ENCODE measurements around the gene XRCC1. TPM values are rescaled to one million over a fixed set of nuclear protein-coding genes. Genes with fewer than 3 reads are reported as not detected.

The XRCC1 gene
- polyA plus RNA-seq, 1 of the 3 experiments (the other 2 are of a cell fraction) = 30.3 TPM

GRCh38 chr19:43533546-43534304, 41.6 kb downstream of the XRCC1 start:
- H3K9me2 ChIP-seq = no peaks in the 10 kb centered on the region
- ChIA-PET POLR2A (interaction anchor here (1.1 to 1.2 kb wide), 3 partner anchors 47 to 134 kb away, joined by 3 to 6 read pairs (median 3); no protein-coding TSS in a partner anchor), CTCF (interaction anchor here (1.7 to 24.7 kb wide), 4 partner anchors 15 to 94 kb away, joined by 6 to 632 read pairs (median 32); no protein-coding TSS in a partner anchor)
- no peaks in the 10 kb centered on the region for H3K79me2 ChIP-seq (ENCODE audit: insufficient read depth)
- TF ChIP-seq JUND (IDR thresholded peaks at IDR 0.05) = no peak
- TF ChIP-seq SIN3A (IDR thresholded peaks at IDR 0.05; ENCODE audit: borderline replicate concordance, low read depth, low read length) = no peak
- TF ChIP-seq YY1 (IDR thresholded peaks at IDR 0.05; ENCODE audit: low read depth) = no peak
- no peak for TF ChIP-seq FOSL2 (IDR thresholded peaks at IDR 0.05; ENCODE audit: borderline replicate concordance, low read depth)
- TF ChIP-seq RFX5 (IDR thresholded peaks at IDR 0.05; ENCODE audit: low read length) = no peak
- no peak for TF ChIP-seq FOXM1 (IDR thresholded peaks at IDR 0.05; ENCODE audit: low read depth)
- no peak for TF ChIP-seq USF1 (IDR thresholded peaks at IDR 0.05; ENCODE audit: borderline replicate concordance, low read depth)
- 0 out of 2 replicates have a peak, but pooled peaks have one; percentile 12 for TF ChIP-seq TAF1 (IDR thresholded peaks at IDR 0.05; ENCODE audit: borderline replicate concordance, low read depth, low read length)
- no peak for TF ChIP-seq GABPA (IDR thresholded peaks at IDR 0.05; ENCODE audit: low read depth)
- TF ChIP-seq RXRA (IDR thresholded peaks at IDR 0.05; ENCODE audit: borderline replicate concordance, low read depth) = no peak
- TF ChIP-seq PBX3 (IDR thresholded peaks at IDR 0.05) = peak; percentile 53
- no peak for TF ChIP-seq ZBTB33 (IDR thresholded peaks at IDR 0.05; ENCODE audit: borderline replicate concordance, low read depth)
- no peak for TF ChIP-seq TEAD4 (IDR thresholded peaks at IDR 0.05; ENCODE audit: borderline replicate concordance, insufficient read depth)
- 0 out of 2 replicates have a peak, but pooled peaks have one; percentile 1 for TF ChIP-seq MXI1 (IDR thresholded peaks at IDR 0.05; ENCODE audit: low read depth, low read length)
- TF ChIP-seq NRF1 (IDR thresholded peaks at IDR 0.05; ENCODE audit: low read depth, low read length) = peak; percentile 55
- TF ChIP-seq SMC3 (IDR thresholded peaks at IDR 0.05; ENCODE audit: low read depth, low read length) = no peak
- peak; percentile 21; the same call in 1 of the 2 replicates for TF ChIP-seq RCOR1 (IDR thresholded peaks at IDR 0.05; ENCODE audit: low read length)
- TF ChIP-seq, protein P1, sequence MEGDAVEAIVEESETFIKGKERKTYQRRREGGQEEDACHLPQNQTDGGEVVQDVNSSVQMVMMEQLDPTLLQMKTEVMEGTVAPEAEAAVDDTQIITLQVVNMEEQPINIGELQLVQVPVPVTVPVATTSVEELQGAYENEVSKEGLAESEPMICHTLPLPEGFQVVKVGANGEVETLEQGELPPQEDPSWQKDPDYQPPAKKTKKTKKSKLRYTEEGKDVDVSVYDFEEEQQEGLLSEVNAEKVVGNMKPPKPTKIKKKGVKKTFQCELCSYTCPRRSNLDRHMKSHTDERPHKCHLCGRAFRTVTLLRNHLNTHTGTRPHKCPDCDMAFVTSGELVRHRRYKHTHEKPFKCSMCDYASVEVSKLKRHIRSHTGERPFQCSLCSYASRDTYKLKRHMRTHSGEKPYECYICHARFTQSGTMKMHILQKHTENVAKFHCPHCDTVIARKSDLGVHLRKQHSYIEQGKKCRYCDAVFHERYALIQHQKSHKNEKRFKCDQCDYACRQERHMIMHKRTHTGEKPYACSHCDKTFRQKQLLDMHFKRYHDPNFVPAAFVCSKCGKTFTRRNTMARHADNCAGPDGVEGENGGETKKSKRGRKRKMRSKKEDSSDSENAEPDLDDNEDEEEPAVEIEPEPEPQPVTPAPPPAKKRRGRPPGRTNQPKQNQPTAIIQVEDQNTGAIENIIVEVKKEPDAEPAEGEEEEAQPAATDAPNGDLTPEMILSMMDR (IDR thresholded peaks at IDR 0.05) = no peak
- TF ChIP-seq, protein P2, sequence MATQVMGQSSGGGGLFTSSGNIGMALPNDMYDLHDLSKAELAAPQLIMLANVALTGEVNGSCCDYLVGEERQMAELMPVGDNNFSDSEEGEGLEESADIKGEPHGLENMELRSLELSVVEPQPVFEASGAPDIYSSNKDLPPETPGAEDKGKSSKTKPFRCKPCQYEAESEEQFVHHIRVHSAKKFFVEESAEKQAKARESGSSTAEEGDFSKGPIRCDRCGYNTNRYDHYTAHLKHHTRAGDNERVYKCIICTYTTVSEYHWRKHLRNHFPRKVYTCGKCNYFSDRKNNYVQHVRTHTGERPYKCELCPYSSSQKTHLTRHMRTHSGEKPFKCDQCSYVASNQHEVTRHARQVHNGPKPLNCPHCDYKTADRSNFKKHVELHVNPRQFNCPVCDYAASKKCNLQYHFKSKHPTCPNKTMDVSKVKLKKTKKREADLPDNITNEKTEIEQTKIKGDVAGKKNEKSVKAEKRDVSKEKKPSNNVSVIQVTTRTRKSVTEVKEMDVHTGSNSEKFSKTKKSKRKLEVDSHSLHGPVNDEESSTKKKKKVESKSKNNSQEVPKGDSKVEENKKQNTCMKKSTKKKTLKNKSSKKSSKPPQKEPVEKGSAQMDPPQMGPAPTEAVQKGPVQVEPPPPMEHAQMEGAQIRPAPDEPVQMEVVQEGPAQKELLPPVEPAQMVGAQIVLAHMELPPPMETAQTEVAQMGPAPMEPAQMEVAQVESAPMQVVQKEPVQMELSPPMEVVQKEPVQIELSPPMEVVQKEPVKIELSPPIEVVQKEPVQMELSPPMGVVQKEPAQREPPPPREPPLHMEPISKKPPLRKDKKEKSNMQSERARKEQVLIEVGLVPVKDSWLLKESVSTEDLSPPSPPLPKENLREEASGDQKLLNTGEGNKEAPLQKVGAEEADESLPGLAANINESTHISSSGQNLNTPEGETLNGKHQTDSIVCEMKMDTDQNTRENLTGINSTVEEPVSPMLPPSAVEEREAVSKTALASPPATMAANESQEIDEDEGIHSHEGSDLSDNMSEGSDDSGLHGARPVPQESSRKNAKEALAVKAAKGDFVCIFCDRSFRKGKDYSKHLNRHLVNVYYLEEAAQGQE (IDR thresholded peaks at IDR 0.05; ENCODE audit: low read depth, low read length) = no peak
- no peak; the same call in 1 of the 2 replicates for TF ChIP-seq POLR2AphosphoS5 (IDR thresholded peaks at IDR 0.05; ENCODE audit: low read depth, low read length)
- TF ChIP-seq MAX (IDR thresholded peaks at IDR 0.05; ENCODE audit: low read depth) = no peak
- no peak for TF ChIP-seq EP300 (IDR thresholded peaks at IDR 0.05; ENCODE audit: borderline replicate concordance in 1 of 2, low read depth in 1 of 2, low read length in 1 of 2)
- peak overlapping the region; percentile 78 for H3K4me2 ChIP-seq
- 0% methylated on average over 20 of the region's 41 CpGs for WGBS (ENCODE audit: low lambda C conversion rate)
- H3K27me3 ChIP-seq (ENCODE audit: insufficient read depth) = no peaks in the 10 kb centered on the region
- H3K9ac ChIP-seq = peak overlapping the region; percentile 56; the same call in 1 of the 2 replicates
- peaks cover 23% of the 10 kb centered on the region for H3F3A ChIP-seq (replicated peaks; ENCODE audit: insufficient read depth)
- H3K4me3 ChIP-seq (ENCODE audit: low read depth in 2 of 2, low read length in 1 of 2) = peak overlapping the region; percentile 59 to 63
- H2AFZ ChIP-seq (ENCODE audit: low read depth) = peak overlapping the region; percentile 74
- H3K4me1 ChIP-seq (ENCODE audit: control insufficient read depth in 1 of 2, insufficient read depth in 2 of 2, low read depth in 1 of 2, low read length in 1 of 2) = peaks cover 0 to 10% of the 10 kb centered on the region in 2 experiments; a peak in 1 of 4 replicates
- no peaks in the 10 kb centered on the region for H3K9me3 ChIP-seq
- no peaks in the 10 kb centered on the region for H4K20me1 ChIP-seq (ENCODE audit: insufficient read depth)
- peak; percentile 97 for DNase-seq
- peak overlapping the region; percentile 78 to 95 for H3K27ac ChIP-seq (ENCODE audit: low read depth in 2 of 2, low read length in 1 of 2)
- H3K36me3 ChIP-seq (replicated peaks in 1 of 2; ENCODE audit: control insufficient read depth in 1 of 2, insufficient read depth in 2 of 2, low read length in 1 of 2) = peaks cover 5 to 11% of the 10 kb centered on the region in 2 experiments

Data from SK-N-SH (cell line).